Regular cardiac myocyte (primary cell): ENCODE measurements around the gene ACVR1B. TPM values are rescaled to one million over a fixed set of nuclear protein-coding genes. Genes with fewer than 3 reads are reported as not detected.

ENCODE experiments used
- total RNA-seq: library from RNA; depleted of rRNA; stranded (reverse); fragments of >200 nt; gene quantifications from 2 replicates; pipeline ENCODE4 v1.2.3, GENCODE V29; 2014

Gene ACVR1B
- 11.8 and 12.3 TPM in 2 replicates for total RNA-seq

GRCh38 chr12:51951199-51951842 lies at the start of gene ACVR1B:
TSS of gene ACVR1B (plus strand) at chr12:51951699. CDS start at chr12:51951744, 45 bp downstream.

GRCh38 chr12:51907083-51907855 lies 44.2 kb upstream of the ACVR1B start, which contains the start of gene ACVRL1:
TSS of gene ACVRL1 (plus strand) at chr12:51907504. CDS start at chr12:51912475, 4,971 bp downstream.

GRCh38 chr12:52006726-52007157 lies 55.2 kb downstream of the ACVR1B start, which contains the start of gene TAMALIN:
TSS of gene TAMALIN (plus strand) at chr12:52006946. CDS start at chr12:52007020, 74 bp downstream.

Other genes starting within 250 kb of the ACVR1B start
- gene FIGNL2, start 103.0 kb upstream of the ACVR1B start, total RNA-seq = under 0.01 and 0.28 TPM in 2 replicates
- under 0.01 and 0.38 TPM in 2 replicates for gene ANKRD33, start 63.6 kb upstream of the ACVR1B start, total RNA-seq
- gene ACVRL1, start 44.2 kb upstream of the ACVR1B start, total RNA-seq = 35.1 and 46.5 TPM in 2 replicates
- 2.7 and 9.0 TPM in 2 replicates for gene TAMALIN, start 55.2 kb downstream of the ACVR1B start, total RNA-seq
- 6.5 and 12.7 TPM in 2 replicates for gene NR4A1, start 99.7 kb downstream of the ACVR1B start, total RNA-seq
- gene ATG101, start 118.3 kb downstream of the ACVR1B start, total RNA-seq = 93.9 and 129 TPM in 2 replicates
- gene SMIM41, start 128.0 kb downstream of the ACVR1B start, total RNA-seq = 0.19 TPM in 1 of 2 replicates, not detected in the other
- 0.38 and 1.1 TPM in 2 replicates for gene KRT80, start 240.3 kb downstream of the ACVR1B start, total RNA-seq